ENCODE data around the gene RAB31. TPM values are rescaled to one million over a fixed set of nuclear protein-coding genes. Genes with fewer than 3 reads are reported as not detected.

RAB31 gene
- total RNA-seq, 6 donors from 2014 or later = 40.3 to 128 (median 95.8) TPM

- peak in 1 of 2 donors; percentile 74 for ATAC-seq (ENCODE audit: low FRiP score in 2 of 2)
- H3K36me3 ChIP-seq = peaks cover 0 to 13% (median 9%) of the 10 kb centered on the region in 4 donors
Measured at GRCh38 chr18:9731380-9731779, 23.3 kb downstream of the RAB31 start.

GRCh38 chr18:9732031-9732430 lies 23.9 kb downstream of the RAB31 start:
- 84 to 86% methylated on average over 9 of the region's 9 CpGs for WGBS, 2 donors
- no peak for ATAC-seq (ENCODE audit: low FRiP score in 2 of 2)
- no peak for DNase-seq

More at GRCh38 chr18:9731380-9731779, 23.3 kb downstream of the RAB31 start:
- no peak overlapping the region for H3K4me3 ChIP-seq
- 90% methylated on average over 5 of the region's 5 CpGs for WGBS, 2 donors
- H3K27ac ChIP-seq = no peak overlapping the region
- no peaks in the 10 kb centered on the region for H3K9me3 ChIP-seq
- no peak for DNase-seq
- H3K4me1 ChIP-seq = peaks cover 3 to 13% (median 7%) of the 10 kb centered on the region in 4 donors
- TF ChIP-seq POLR2AphosphoS5 (IDR thresholded peaks at IDR 0.05) = no peak
- no peaks in the 10 kb centered on the region for H3K27me3 ChIP-seq

GRCh38 chr18:9734189-9734588 lies 26.1 kb downstream of the RAB31 start:
- Histone ChIP-seq H3K4me3 (no peak overlapping the region), H3K27me3 (no peaks in the 10 kb centered on the region), H3K9me3 (no peaks in the 10 kb centered on the region), H3K27ac (peak overlapping the region; percentile 34 to 69 (median 57)), H3K4me1 (peaks cover 3 to 15% (median 7%) of the 10 kb centered on the region in 4 donors), H3K36me3 (peaks cover 0 to 13% (median 9%) of the 10 kb centered on the region in 4 donors)
- ATAC-seq (ENCODE audit: low FRiP score in 2 of 2) (peak in 1 of 2 donors; percentile 53), DNase-seq (peak in 1 of 2 donors; percentile 79)
- WGBS, 2 donors = 28 to 39% methylated on average over 9 of the region's 9 CpGs
- TF ChIP-seq EP300 (IDR thresholded peaks at IDR 0.05) = no peak
- no peak for TF ChIP-seq CTCF (IDR thresholded peaks at IDR 0.05)
- TF ChIP-seq POLR2A (IDR thresholded peaks at IDR 0.05) = no peak
- no peak for TF ChIP-seq POLR2AphosphoS5 (IDR thresholded peaks at IDR 0.05)

More at GRCh38 chr18:9732031-9732430, 23.9 kb downstream of the RAB31 start:
- H3K4me3 ChIP-seq = no peak overlapping the region
- no peak for TF ChIP-seq CTCF (IDR thresholded peaks at IDR 0.05)
- TF ChIP-seq EP300 (IDR thresholded peaks at IDR 0.05) = no peak
- TF ChIP-seq POLR2AphosphoS5 (IDR thresholded peaks at IDR 0.05) = no peak
- TF ChIP-seq POLR2A (IDR thresholded peaks at IDR 0.05) = no peak
- H3K27ac ChIP-seq = no peak overlapping the region
- peaks cover 0 to 13% (median 9%) of the 10 kb centered on the region in 4 donors for H3K36me3 ChIP-seq
- H3K9me3 ChIP-seq = no peaks in the 10 kb centered on the region
- peaks cover 3 to 15% (median 7%) of the 10 kb centered on the region in 4 donors for H3K4me1 ChIP-seq
- no peaks in the 10 kb centered on the region for H3K27me3 ChIP-seq

GRCh38 chr18:9735238-9735637 lies 27.1 kb downstream of the RAB31 start:
- Histone ChIP-seq H3K27ac (no peak overlapping the region), H3K4me3 (no peak overlapping the region), H3K4me1 (peaks cover 6 to 15% (median 8%) of the 10 kb centered on the region in 4 donors), H3K36me3 (peaks cover 0 to 13% (median 9%) of the 10 kb centered on the region in 4 donors), H3K27me3 (no peaks in the 10 kb centered on the region), H3K9me3 (no peaks in the 10 kb centered on the region)
- DNase-seq = peak; percentile 28 to 61
- WGBS, 2 donors = 75% methylated on average over 8 to 9 of the region's 9 CpGs
- TF ChIP-seq EP300 (IDR thresholded peaks at IDR 0.05) (no peak), POLR2A (IDR thresholded peaks at IDR 0.05) (no peak), POLR2AphosphoS5 (IDR thresholded peaks at IDR 0.05) (no peak), CTCF (IDR thresholded peaks at IDR 0.05) (no peak)
- ATAC-seq (ENCODE audit: low FRiP score in 2 of 2) = peak in 1 of 2 donors; percentile 54

- Histone ChIP-seq H3K27ac (peak overlapping the region in 1 of 4 donors; percentile 33), H3K36me3 (peaks cover 0 to 13% (median 9%) of the 10 kb centered on the region in 4 donors), H3K4me3 (no peak overlapping the region), H3K4me1 (peaks cover 6 to 15% (median 9%) of the 10 kb centered on the region in 4 donors), H3K9me3 (no peaks in the 10 kb centered on the region), H3K27me3 (no peaks in the 10 kb centered on the region)
- 70 to 73% methylated on average over 4 of the region's 4 CpGs for WGBS, 2 donors
- ATAC-seq (ENCODE audit: low FRiP score in 2 of 2) (no peak), DNase-seq (no peak)
- no peak for TF ChIP-seq EP300 (IDR thresholded peaks at IDR 0.05)
- no peak for TF ChIP-seq CTCF (IDR thresholded peaks at IDR 0.05)
- TF ChIP-seq POLR2AphosphoS5 (IDR thresholded peaks at IDR 0.05) = no peak
- no peak for TF ChIP-seq POLR2A (IDR thresholded peaks at IDR 0.05)
Measured at GRCh38 chr18:9735879-9736278, 27.8 kb downstream of the RAB31 start.

All from upper lobe of left lung (tissue), 6 donors.